Activated CD8-positive, alpha-beta memory T cell treated with anti-CD3 and anti-CD28 coated beads, Interleukin-2, amount 50 U/mL, for 4 hours (primary cell): ENCODE measurements around the gene GBP1.
"Not testable (repeated sequence)": the region's sequence is repeated elsewhere in the genome, so short reads cannot be mapped to it uniquely, and the experiment has no call there.

Experiments
- DNase-seq: peaks from one replicate; pipeline ENCODE4 v3.0.0-alpha.2; 2020

Gene GBP1, protein sequence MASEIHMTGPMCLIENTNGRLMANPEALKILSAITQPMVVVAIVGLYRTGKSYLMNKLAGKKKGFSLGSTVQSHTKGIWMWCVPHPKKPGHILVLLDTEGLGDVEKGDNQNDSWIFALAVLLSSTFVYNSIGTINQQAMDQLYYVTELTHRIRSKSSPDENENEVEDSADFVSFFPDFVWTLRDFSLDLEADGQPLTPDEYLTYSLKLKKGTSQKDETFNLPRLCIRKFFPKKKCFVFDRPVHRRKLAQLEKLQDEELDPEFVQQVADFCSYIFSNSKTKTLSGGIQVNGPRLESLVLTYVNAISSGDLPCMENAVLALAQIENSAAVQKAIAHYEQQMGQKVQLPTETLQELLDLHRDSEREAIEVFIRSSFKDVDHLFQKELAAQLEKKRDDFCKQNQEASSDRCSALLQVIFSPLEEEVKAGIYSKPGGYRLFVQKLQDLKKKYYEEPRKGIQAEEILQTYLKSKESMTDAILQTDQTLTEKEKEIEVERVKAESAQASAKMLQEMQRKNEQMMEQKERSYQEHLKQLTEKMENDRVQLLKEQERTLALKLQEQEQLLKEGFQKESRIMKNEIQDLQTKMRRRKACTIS

DNA sequence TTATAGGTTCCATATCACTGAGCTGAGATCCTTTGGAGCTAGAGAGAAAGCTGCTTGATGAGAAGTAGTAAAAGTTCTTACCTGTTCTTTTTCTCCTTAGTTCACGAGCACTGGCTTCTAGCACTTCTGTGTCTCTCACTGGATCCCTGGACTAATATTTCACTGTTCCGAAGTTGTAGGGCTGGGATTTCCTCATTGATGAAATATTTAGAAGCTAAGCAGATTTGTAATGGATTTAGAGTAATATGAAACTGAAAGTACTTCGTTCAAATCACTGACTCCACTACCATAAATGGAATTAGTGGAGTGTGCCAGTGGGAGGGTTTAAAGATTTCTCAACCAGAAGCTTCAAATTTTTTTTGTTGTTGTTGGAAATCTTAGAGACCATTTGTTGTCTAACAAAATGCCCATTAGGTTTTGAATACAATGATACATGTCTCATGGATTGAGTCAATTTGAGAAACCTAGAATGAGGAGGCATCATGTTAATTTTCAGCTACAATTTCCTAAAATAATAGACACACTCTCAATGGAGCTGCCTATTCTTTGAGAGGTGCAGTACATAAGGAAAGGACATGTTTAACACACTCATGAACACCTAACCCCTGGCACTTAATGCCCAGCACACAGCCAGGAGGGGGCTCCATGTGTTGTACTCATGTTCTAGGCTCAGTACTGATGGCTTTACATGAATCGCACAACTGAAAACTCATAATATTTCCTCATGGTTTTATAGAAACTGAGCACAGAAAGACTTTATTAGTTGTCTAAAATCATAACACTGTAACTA lies at the start of gene GBP1:
GBP1 (minus strand) TSS at position 130 of the 790 bp plus-strand sequence. CDS start 1,974 bp downstream, outside the sequence.
- DNase-seq = no peak

DNA sequence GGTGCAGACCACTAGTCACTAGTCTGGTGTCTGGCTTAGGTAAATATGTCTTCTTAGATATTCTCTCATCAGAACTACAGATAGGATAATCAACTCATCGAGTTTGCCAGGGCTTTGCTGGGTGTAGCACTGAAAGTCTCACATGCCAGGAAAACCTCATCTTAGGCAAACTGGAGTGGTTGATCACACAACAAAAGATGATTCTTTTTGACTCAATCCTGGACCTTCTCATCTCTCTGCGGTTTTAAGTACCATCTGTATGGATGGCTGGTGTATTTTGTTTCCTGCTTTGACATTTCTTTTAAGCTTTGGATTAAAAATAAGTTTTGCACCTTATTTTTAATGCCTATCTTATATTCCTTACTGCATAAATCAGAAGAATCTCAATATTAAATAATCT lies 49.7 kb upstream of the GBP1 start:
- no peak for DNase-seq

DNA sequence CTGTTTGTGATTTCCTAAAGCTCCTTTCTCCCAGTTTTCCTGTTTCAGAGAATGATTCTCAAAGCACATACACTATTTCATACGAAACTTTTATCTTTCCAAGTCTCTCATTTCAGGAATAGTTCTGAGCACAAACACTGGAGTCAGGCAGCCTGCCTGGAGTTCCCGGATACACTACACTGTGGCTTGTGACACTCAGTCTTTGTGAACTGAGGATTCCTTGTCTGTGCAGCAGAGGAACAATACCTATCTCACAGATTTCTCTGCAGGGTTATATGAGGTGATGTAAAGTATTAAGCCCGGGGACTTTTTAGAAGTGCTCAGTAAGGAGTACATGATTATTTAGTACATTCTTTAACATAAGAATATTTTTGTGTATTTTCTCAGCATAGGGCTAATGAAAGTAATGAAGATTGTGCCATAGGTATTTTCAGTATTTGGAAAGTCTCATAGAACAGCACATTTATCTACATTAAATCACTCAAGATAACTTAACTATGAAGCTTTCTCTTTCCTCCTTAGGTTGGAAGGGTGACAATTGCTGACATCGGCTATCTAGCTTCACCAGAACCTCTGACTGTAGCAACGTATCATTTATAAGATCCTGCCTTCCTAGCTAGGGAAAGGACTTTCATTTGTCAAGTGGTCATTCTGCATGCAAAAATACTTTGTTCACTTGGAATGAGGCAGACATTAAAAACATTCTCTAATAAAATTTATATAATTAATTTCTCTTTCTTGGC lies 48.0 kb upstream of the GBP1 start:
- no peak for DNase-seq

DNA sequence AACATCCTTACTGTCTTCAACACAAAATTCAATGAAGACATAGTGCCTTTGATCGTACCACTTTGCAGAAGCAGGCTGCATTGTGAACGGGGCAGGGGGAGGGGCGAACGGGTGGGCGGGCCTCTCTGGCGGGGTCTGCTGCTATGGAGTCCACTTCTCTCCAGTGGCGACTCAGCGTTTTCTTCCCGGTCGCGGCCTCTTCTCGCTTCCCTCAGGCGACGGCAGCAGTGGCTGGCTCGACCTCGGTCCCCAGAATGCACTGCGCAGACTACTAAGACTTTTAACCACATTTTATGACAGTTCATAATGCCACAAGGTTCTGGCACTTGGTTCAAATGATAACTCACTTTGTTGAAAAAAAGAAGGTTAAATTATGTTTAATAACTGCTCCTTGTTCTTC lies 39.7 kb upstream of the GBP1 start:
- no peak for DNase-seq

DNA sequence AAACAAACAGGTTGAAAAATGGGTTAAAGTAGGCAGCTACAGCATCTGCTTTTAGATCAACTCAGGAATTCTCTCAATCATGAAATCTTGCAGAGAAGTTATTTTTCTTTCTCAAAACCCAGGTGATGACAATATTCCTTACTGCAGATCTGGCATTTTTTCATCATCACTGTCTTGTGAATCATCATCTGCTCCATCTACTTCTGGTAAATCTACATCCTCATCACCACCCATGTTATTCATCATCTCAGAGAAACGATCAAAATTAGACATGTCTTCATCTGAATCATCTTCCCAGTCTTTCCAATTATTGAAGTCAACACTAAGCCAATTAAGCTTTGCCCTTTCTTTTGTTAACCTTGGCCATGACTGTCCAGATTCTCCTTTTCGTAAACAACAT lies 39.1 kb upstream of the GBP1 start:
- DNase-seq = no peak

DNA sequence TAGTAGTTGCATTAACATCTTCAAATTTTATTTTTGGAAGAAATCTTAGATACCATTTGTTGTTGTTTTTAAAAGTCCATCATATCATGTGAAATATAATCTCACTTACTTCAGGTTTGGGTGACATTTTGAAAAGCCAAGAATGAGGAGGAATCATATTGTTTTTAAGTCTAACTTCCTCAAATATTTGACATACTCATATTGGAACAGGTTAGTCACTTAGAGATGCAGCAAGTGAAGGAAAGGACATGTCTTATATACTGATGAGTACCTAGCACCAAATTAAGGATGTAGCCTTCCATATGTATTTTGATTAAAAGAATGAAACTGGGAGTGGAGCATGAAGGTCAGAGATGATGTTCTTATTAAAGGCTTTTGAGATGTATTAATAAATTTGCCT lies 37.0 kb upstream of the GBP1 start:
- DNase-seq = no peak

DNA sequence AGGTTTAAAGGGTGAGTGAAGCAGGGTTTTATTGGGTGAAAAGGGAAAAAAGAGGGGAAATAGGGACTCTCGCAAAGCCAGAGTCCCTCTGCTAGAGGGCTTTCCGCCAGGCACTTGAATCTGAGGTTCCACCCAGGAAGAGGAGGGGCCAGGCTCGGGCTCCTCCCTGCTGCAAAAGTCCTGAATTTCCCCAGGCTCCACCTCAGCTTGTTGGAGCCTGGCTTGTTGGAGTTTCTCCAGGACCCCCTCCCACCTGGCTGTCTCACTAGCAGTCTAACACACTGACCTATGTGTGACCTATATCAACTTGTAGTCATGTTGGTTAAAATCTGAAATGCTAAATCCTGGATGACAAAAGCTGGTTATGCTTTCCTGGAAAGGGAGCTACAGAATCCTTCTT lies 35.4 kb upstream of the GBP1 start:
- DNase-seq = no peak

DNA sequence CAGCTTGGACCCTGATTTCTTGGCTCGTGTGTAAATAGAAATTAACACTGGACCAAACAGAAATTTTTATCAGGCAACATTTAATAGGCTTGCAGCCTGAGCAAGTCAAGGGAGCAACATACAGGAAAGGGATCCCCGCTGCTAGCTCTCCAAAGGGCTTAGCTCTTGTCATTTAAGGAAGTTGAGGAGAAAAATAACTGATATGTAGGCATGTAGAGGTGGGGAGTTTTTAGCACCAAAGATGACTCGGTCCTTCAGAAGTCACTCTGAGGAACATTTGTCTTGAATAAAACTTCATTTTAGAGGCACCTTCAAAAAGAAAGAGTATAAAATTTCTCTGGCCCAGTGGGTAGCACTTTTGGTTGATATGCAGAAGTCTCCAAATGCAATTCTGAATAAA lies 33.8 kb upstream of the GBP1 start:
- no peak for DNase-seq

DNA sequence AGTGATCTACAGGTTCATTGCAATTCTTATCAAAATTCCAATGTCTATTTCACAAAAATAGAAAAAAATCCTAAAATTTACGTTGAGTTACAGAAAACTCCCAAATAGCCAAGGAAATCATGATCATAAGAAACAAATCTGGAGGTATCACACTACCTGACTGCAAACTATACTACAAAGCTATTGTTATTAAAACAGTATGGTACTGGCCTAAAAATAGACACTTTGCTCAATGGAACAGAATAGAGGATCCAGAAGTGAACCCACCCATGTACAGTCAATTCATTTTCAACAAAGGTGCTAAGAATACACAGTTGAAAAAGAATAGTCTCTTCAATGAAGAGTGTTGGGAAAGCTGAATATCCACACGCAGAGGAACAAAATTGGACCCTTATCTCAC lies 30.7 kb upstream of the GBP1 start:
- DNase-seq = no peak

DNA sequence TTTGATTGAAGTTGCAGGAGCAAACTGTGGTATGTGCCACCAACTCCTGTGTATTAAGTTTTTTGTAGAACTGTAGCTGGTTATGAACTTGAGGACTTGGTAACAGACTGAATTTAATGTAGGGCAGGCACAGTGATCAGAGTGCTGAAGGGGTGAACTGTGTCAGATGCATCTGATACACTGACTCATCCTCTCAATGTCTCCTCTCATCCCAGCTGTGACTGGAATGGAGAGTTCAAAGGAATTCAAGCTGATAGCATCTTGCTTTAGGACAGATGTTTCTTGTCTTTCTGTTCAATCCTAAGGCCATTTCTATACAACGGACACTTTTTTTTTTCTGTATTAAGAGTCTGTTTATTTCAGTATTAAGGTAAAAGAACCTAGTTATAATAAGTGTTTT lies 25.0 kb upstream of the GBP1 start:
- DNase-seq = no peak

DNA sequence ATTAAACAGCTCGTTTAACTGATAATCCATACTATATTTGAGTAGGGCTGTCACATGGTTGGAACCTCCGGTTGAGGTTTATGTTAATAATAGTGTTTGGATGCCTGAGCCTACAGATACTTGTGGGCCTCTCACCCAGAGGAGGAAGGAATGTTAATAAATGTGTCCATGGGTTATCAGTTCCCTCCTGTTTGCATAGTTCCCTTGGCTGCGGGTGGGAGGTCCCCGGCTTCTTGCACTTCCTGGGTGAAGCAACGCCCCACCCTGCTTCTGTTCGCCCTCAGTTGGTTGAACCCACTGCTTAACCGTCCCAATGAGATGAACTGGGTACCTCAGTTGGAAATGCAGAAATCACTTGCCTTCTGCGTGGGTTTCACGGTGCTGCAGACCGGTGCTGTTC lies 23.6 kb upstream of the GBP1 start:
- DNase-seq = no peak

DNA sequence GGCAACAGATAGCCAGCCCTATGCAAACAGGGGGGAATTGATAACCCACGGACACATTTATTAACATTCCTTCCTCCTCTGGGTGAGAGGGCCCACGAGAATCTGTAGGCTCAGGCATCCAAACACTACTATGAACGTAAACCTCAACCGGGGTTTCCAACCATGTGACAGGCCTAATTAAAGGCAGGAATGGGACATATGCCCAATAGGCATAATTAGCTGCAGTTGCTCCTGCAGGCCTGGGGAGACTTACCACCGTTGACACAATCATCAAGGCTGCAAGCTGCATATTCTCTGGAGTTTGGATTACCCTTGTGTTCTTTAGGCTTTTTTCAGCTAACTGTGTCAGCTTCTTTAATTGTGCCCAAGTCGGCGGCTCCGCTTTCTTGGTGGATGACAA lies 22.2 kb upstream of the GBP1 start:
- no peak for DNase-seq

DNA sequence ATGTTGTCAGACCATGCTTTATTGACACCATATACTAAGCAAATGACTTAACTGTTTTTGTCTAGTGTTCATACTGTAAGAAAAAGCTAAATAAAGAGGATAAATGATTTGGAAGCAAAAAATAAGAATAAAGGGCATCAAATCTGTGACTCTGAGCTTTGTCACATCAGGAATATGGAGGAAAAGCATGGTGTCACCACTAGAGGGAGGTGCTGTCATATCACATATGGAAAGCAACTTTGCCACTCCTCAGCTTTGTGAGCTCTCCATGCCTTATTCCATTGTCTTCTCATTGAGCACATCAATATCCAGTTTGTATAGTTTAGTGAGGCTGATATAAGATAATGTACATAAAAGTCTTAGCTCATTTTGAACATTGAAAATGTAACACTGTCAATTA lies 20.8 kb upstream of the GBP1 start:
- no peak for DNase-seq

DNA sequence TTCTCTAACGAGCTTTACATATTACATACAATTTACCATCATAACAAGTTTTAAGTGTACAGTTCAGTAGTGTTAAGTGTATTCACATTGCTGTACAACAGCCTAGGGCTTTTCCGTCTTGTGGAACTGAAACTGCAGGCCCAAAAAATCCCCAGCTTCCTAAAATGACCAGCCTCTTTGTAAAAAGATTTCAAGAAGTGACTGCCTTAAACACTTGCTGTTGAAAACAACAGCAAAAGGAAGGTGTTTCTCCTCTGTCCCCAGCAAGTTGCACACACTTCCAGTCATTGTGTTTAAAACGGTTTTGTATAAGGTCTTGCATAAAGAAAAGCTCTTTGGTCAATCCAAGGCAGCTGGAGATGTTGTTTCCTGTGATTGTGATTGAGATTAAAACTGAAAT lies 16.0 kb upstream of the GBP1 start:
- no peak for DNase-seq

DNA sequence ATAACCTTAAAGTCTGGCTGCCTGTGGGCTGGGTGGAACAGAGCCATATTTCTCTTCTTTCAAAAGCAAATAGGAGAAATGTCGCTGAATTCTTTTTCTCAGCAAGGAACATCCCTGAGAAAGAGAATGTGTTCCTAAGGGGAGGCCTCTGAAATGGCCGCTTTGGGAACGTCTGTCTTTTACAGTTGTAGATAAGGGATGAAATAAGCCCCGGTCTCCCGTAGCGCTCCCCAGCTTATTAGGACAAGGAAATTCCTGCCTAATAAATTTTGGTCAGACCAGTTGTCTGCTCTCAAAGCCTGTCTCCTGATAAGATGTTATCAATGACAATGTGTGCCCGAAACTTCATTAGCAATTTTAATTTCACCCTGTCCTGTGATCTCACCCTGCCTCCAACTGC lies 15.1 kb upstream of the GBP1 start:
- not testable (repeated sequence) for DNase-seq

DNA sequence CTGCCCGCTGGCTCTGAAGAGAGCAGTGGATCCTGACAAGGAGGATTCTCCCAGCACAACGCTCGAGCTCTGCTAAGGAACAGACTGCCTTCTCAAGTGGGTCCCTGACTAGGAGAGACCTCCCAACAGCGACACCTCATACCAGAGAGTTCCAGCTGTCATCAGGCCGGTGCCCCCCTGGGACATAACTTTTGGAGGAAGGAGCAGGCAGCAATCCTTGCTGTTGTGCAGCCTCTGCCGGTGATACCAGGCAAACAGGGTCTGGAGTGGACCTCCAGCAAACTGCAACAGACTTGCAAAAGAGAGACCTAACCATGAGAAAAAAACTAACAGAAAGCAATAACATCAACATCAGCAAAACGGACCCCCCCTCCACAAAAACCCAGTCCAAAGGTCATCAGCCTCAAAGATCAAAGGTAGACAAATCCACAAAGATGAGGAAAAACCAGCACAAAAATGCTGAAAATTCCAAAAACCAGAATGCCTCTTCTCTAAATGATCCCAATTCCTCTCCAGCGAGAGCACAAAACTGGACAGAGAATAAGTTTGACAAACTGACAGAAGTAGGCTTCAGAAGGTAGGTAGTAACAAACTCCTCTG lies 7.6 kb upstream of the GBP1 start:
- not testable (repeated sequence) for DNase-seq

DNA sequence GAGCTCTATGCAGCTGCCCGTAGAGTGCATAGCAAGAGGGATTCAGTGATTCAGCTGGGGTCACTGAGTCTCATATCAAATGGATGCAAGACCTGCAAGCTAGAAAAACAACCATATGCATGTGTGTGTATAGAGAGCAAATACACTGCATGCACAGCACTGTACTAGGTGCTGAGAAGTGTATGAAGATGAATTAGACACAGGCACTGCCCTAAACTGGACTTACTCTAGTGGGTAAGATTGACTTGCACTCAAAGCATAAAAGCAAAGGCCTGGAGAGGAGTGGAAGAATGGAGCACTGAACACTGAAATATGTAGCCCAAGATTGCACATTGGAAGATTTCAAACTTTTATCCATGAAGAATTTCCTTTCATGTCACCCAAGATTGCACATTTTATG lies 5.5 kb upstream of the GBP1 start:
- DNase-seq = no peak

DNA sequence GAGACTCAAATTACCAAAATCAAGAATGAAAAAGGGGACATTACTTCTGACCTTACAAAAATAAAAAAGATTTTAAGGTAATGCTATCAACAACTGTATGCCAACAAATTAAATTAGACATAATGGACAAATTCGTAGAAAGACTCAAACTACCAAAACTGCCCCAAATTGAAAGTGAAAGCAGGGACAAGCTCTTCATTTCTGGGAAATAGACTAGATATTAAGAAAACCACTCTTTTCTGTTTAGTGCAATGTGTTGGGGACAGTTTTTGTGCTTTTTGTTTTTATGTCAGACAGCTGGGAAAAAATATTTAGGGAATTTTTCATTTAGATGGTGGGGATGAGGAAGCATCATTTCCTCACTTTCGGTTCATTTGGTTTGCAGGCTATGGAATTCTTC lies 4.9 kb upstream of the GBP1 start:
- no peak for DNase-seq

DNA sequence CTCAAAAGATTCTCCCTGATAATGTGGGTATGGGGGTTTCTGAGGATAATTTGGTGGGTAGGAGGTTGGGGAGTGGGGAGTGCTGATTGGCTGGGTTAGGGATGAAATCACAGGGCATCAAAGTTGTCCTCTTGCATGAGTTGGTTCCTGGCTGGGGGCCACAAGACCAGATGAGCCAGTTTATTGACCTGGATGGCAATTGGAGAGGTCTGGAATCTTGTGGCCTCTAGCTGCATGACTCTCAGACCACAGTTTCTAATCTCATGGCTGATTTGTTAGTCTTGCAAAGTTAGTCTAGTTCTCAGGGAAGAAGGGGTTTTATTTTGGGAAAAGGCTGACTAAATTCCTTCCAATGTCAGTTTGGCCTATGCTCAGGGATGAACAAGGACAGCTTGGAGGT lies 3.3 kb upstream of the GBP1 start:
- no peak for DNase-seq

DNA sequence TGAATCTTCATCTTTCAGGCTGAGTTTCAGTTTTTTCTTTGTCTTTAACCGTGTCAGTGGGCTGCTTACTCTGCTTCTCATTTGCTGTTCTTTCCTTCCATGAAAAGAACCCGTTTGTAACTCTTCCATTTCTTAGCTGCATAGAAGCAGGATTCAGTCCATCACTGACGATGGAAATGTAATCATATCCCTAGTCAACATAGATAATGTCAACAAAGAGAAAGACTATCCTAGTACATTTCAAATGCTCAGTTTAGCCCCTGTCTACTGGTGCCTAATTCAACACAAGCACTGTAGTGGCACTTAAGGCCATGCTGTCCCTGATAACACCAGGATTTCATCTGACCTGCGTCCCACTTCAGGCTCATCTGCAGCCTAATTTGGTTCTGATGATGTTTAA lies 376 bp downstream of the GBP1 start:
- DNase-seq = no peak

DNA sequence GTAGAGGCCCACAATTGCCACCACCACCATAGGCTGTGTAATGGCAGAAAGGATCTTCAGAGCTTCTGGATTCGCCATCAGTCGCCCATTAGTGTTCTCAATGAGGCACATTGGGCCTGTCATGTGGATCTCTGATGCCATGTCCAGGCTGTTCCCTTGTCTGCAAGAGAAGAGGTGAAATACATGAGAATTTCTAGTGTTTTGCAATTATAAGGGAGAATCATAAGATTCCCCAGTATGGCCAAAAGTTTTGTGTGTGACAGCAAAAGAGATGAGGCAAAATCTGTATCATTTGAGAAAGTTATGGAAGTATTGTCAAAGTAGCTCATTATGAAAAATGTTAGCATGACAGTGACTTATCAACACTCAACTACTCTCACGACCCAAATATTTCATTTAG lies 1.9 kb downstream of the GBP1 start:
- DNase-seq = no peak

DNA sequence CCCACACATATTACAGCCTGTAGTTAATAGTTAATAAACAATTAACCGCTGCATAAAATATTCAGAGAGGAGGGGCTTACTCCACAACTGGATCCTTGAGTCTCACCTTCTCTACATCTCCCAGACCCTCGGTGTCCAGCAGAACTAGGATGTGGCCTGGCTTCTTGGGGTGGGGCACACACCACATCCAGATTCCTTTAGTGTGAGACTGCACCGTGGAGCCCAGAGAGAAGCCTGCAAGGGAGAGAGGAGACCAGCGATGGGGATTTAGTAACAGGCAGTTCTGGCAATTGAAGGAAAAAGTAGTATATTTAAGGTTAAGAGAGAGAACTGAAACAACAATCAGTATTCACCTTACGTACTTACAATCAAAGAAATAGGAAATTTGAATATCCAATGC lies 4.9 kb downstream of the GBP1 start:
- DNase-seq = no peak

DNA sequence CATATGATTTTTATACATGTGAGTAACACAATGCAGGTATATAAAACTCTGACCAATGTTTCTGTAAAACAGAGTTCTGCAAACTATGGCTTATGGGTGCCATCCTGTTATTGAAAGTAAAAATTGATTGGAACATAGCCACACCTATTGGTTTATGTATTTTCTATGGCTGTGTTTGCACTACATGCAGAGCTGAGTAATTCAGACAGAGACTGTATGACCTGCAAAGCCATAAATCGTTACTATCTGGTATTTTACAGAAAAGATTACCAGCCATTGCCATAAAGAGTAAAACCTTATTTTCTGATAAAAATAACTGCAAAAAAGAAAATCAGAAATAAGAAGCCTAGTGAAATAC lies 13.1 kb downstream of the GBP1 start:
- no peak for DNase-seq
